MM.1S (cell line): ENCODE data around the gene METTL18.

ENCODE experiments used
- DNase-seq: peaks from one replicate; pipeline ENCODE4 v3.0.0-alpha.2; 2015
- H2AFZ ChIP-seq: fragments of 300-600 bp; sonication (generic); 2 replicates; pipeline ENCODE4 v1.6.0; 2016; ENCODE audit warnings: antibody characterized with exemption, low read length
- H3F3A ChIP-seq: fragments of 300-600 bp; sonication (generic); 2 replicates; pipeline ENCODE4 v1.6.1; 2016; ENCODE audit warnings: mild to moderate bottlenecking, antibody characterized with exemption, low read length, moderate library complexity, mixed read lengths; ENCODE audit not compliant: insufficient read depth
- H3K27ac ChIP-seq: fragments of 300-600 bp; sonication (generic); 2 replicates; pipeline ENCODE4 v1.5.1; 2016; ENCODE audit warnings: mild to moderate bottlenecking, low read length
- H3K27me3 ChIP-seq: fragments of 300-600 bp; sonication (generic); replicated peaks from 2 replicates; pipeline ENCODE4 v1.6.0; 2016; ENCODE audit warnings: low read length; ENCODE audit not compliant: insufficient read depth
- H3K36me3 ChIP-seq: fragments of 300-600 bp; sonication (generic); replicated peaks from 2 replicates; pipeline ENCODE4 v1.6.1; 2016; ENCODE audit warnings: mild to moderate bottlenecking, low read length, mixed read lengths; ENCODE audit not compliant: insufficient read depth
- H3K4me1 ChIP-seq: fragments of 300-600 bp; sonication (generic); 2 replicates; pipeline ENCODE4 v1.6.1; 2016; ENCODE audit warnings: low read length, mixed read lengths
- H3K4me2 ChIP-seq: fragments of 300-600 bp; sonication (generic); 2 replicates; pipeline ENCODE4 v1.6.0; 2016; ENCODE audit warnings: low read depth, low read length
- H3K4me3 ChIP-seq: fragments of 300-600 bp; sonication (generic); 2 replicates; pipeline ENCODE4 v1.5.1; 2016; ENCODE audit warnings: low read length, mixed read lengths
- H3K79me2 ChIP-seq: fragments of 300-600 bp; sonication (generic); 2 replicates; pipeline ENCODE4 v1.6.1; 2016; ENCODE audit warnings: mixed run types, low read length, mixed read lengths
- H3K9ac ChIP-seq: fragments of 300-600 bp; sonication (generic); 2 replicates; pipeline ENCODE4 v1.6.1; 2016; ENCODE audit warnings: low read length, mixed read lengths
- H3K9me2 ChIP-seq: fragments of 300-600 bp; sonication (generic); replicated peaks from 2 replicates; pipeline ENCODE4 v1.6.1; 2016; ENCODE audit warnings: mild to moderate bottlenecking, low read length, mixed read lengths; ENCODE audit not compliant: insufficient read depth
- H3K9me3 ChIP-seq: fragments of 300-600 bp; sonication (generic); replicated peaks from 2 replicates; pipeline ENCODE4 v1.6.1; 2016; ENCODE audit warnings: mild to moderate bottlenecking, low read length, mixed read lengths; ENCODE audit not compliant: insufficient read depth
- H4K20me1 ChIP-seq: fragments of 300-600 bp; sonication (generic); 2 replicates; pipeline ENCODE4 v1.6.1; 2016; ENCODE audit warnings: mild to moderate bottlenecking, low read length, moderate library complexity, mixed read lengths; ENCODE audit not compliant: insufficient read depth
- EZH2 ChIP-seq: fragments of 300-600 bp; sonication (generic); optimal IDR thresholded peaks from 2 replicates; pipeline ENCODE3; 2017; ENCODE audit warnings: low read depth, mild to moderate bottlenecking, antibody characterized with exemption, low read length, mixed read lengths
- EZH2phosphoT487 ChIP-seq: fragments of 300-600 bp; sonication (generic); IDR thresholded peaks from 2 replicates; pipeline ENCODE4 v1.6.1; 2018; ENCODE audit warnings: antibody characterized with exemption, low read length
- TF ChIP-seq, protein P1 (sequence below): fragments of 300-600 bp; sonication (generic); IDR thresholded peaks from 2 replicates; pipeline ENCODE4 v1.5.1; 2016; ENCODE audit warnings: antibody characterized with exemption, low read length, mixed read lengths

METTL18 gene

DNA sequence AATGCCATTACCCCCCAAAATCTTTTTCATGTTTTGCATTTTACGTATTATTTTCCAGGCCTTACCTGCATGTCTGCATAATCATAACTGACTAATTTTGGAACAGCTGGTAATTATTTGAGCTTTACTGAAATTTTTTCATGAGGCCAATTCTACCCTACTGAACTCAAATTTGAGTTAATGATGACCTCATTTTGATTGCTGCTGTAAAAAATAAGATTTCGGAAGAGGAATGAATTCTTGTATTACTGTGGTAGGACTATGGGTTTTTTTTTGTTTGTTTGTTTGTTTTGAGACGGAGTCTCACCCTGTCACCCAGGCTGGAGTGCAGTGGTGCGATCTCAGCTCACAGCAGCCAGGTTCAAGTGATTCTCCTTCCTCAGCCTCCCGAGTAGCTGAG, 2.6 kb upstream of the METTL18 start:
- Histone ChIP-seq H2AFZ (no peak overlapping the region), H3K9me2 (no peaks in the 10 kb centered on the region), H3K79me2 (peaks cover 67% of the 10 kb centered on the region), H4K20me1 (no peaks in the 10 kb centered on the region), H3K4me3 (no peak overlapping the region), H3F3A (0 out of 2 replicates have a peak, but pooled peaks cover 11% of the 10 kb centered on the region), H3K27ac (no peak overlapping the region), H3K9ac (no peak overlapping the region), H3K4me1 (peaks cover 7% of the 10 kb centered on the region; the same call in 1 of the 2 replicates), H3K4me2 (no peak overlapping the region), H3K27me3 (no peaks in the 10 kb centered on the region), H3K9me3 (no peaks in the 10 kb centered on the region), H3K36me3 (no peaks in the 10 kb centered on the region; the same call in 1 of the 2 replicates)
- TF ChIP-seq, protein P1, sequence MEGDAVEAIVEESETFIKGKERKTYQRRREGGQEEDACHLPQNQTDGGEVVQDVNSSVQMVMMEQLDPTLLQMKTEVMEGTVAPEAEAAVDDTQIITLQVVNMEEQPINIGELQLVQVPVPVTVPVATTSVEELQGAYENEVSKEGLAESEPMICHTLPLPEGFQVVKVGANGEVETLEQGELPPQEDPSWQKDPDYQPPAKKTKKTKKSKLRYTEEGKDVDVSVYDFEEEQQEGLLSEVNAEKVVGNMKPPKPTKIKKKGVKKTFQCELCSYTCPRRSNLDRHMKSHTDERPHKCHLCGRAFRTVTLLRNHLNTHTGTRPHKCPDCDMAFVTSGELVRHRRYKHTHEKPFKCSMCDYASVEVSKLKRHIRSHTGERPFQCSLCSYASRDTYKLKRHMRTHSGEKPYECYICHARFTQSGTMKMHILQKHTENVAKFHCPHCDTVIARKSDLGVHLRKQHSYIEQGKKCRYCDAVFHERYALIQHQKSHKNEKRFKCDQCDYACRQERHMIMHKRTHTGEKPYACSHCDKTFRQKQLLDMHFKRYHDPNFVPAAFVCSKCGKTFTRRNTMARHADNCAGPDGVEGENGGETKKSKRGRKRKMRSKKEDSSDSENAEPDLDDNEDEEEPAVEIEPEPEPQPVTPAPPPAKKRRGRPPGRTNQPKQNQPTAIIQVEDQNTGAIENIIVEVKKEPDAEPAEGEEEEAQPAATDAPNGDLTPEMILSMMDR: no peak
- TF ChIP-seq EZH2 (no peak), EZH2phosphoT487 (no peak)
- no peak for DNase-seq

DNA sequence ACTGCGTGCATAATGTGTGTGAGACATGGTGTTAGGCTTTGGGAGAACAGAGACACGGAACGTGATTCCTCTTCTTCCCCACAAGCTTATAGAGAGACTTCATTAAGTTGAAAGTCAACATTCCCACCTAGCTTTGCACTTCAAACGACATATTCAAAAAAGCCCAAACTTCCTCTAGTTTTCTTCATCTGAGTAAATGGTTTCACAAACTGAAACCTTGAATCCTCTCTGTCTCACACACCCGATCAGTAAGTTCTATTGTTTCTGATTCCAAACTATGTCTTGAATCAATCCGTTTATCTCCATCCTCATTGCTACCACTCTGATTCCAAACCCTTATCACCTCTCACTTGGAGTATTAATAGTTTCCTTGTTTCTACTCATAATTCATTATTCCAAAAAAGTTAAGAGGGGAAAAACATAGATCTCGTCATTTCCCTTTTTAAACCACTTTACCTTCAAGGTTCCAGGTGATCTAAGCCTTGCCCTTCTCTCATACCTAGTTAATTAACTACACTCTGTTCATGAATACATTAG, 1.6 kb upstream of the METTL18 start:
- Histone ChIP-seq H3K4me2 (peak overlapping the region; percentile 74), H4K20me1 (no peaks in the 10 kb centered on the region), H3K36me3 (no peaks in the 10 kb centered on the region; the same call in 1 of the 2 replicates), H3K79me2 (peaks cover 67% of the 10 kb centered on the region), H3K27ac (peak overlapping the region; percentile 44; the same call in 1 of the 2 replicates), H2AFZ (peak overlapping the region; percentile 94), H3K9me3 (no peaks in the 10 kb centered on the region), H3K4me3 (peak overlapping the region; percentile 96), H3K4me1 (peaks cover 7% of the 10 kb centered on the region; the same call in 1 of the 2 replicates), H3F3A (0 out of 2 replicates have a peak, but pooled peaks cover 11% of the 10 kb centered on the region), H3K9ac (peak overlapping the region; percentile 78; the same call in 1 of the 2 replicates), H3K9me2 (no peaks in the 10 kb centered on the region), H3K27me3 (no peaks in the 10 kb centered on the region)
- TF ChIP-seq, protein P1: no peak
- TF ChIP-seq EZH2phosphoT487 (no peak), EZH2 (no peak)
- peak; percentile 14 for DNase-seq

DNA sequence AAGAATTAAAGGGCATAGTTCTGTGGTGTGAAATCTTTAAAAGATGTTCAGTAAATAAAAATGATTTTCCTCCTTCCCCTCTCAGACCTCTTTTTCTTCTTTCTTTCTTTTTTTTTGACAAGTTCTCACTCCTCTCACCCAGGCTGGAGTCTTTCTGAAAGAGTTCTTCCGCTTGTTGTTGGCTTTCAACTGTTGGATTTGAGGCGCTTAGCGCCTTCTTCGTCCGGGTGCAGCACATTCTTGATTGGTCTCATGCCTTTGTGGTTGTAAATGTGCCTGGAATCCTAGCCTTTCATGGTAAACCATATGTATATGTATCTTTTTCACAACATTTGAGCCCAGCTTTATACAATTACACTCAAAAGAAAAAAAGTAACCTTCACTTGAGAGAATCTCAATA, 980 bp upstream of the METTL18 start:
- peak overlapping the region; percentile 94 for H2AFZ ChIP-seq
- H3F3A ChIP-seq: 0 out of 2 replicates have a peak, but pooled peaks cover 11% of the 10 kb centered on the region
- no peaks in the 10 kb centered on the region for H3K9me2 ChIP-seq
- H3K27ac ChIP-seq: peak overlapping the region; percentile 44; the same call in 1 of the 2 replicates
- H4K20me1 ChIP-seq: no peaks in the 10 kb centered on the region
- H3K27me3 ChIP-seq: no peaks in the 10 kb centered on the region
- peaks cover 7% of the 10 kb centered on the region; the same call in 1 of the 2 replicates for H3K4me1 ChIP-seq
- DNase-seq: peak; percentile 50
- peak overlapping the region; percentile 74 for H3K4me2 ChIP-seq
- no peaks in the 10 kb centered on the region for H3K9me3 ChIP-seq
- no peaks in the 10 kb centered on the region; the same call in 1 of the 2 replicates for H3K36me3 ChIP-seq
- TF ChIP-seq, protein P1: no peak
- TF ChIP-seq EZH2phosphoT487 (no peak), EZH2 (no peak)
- H3K9ac ChIP-seq: peak overlapping the region; percentile 78
- peak overlapping the region; percentile 96 for H3K4me3 ChIP-seq
- H3K79me2 ChIP-seq: peaks cover 67% of the 10 kb centered on the region
